ENCODE data around the gene CSKMT.

DNA sequence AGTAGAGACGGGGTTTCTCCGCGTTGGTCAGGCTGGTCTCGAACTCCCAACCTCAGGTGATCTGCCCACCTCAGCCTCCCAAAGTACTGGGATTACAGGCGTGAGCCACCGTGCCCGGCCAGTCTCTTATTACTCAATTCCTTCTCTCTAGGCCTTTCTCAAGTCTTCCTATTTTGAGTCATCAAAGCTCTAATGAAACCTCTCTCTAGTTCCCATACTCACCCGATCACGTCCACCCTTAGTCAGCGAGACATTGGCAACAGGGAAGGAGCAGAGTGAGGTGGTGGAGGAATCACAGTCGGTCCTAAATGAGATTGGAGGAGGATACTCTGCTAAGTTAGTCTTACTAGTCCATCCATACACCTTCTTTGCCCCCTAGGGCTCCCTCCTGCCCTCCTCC, 37.1 kb downstream of the CSKMT start:
- TF ChIP-seq CTCF (IDR thresholded peaks at IDR 0.05 in 2 of 3, conservative IDR thresholded peaks at IDR 0.05 in 1 of 3; ENCODE audit: borderline replicate concordance in 1 of 3, insufficient read depth in 1 of 3, low read depth in 2 of 3, low read length in 2 of 3) (no peak), EZH2 (IDR thresholded peaks at IDR 0.05) (no peak), POLR2A (IDR thresholded peaks at IDR 0.05; ENCODE audit: borderline replicate concordance, extremely low read depth, insufficient read depth, insufficient read length) (no peak), CEBPB (IDR thresholded peaks at IDR 0.05; ENCODE audit: low read depth) (no peak)
- TF ChIP-seq, protein P1, sequence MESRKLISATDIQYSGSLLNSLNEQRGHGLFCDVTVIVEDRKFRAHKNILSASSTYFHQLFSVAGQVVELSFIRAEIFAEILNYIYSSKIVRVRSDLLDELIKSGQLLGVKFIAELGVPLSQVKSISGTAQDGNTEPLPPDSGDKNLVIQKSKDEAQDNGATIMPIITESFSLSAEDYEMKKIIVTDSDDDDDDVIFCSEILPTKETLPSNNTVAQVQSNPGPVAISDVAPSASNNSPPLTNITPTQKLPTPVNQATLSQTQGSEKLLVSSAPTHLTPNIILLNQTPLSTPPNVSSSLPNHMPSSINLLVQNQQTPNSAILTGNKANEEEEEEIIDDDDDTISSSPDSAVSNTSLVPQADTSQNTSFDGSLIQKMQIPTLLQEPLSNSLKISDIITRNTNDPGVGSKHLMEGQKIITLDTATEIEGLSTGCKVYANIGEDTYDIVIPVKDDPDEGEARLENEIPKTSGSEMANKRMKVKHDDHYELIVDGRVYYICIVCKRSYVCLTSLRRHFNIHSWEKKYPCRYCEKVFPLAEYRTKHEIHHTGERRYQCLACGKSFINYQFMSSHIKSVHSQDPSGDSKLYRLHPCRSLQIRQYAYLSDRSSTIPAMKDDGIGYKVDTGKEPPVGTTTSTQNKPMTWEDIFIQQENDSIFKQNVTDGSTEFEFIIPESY (IDR thresholded peaks at IDR 0.05; ENCODE audit: extremely low read depth, insufficient replicate concordance, low read length), result no peak
- TF ChIP-seq, protein P2, sequence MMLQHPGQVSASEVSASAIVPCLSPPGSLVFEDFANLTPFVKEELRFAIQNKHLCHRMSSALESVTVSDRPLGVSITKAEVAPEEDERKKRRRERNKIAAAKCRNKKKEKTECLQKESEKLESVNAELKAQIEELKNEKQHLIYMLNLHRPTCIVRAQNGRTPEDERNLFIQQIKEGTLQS (IDR thresholded peaks at IDR 0.05), result no peak
- TF ChIP-seq, protein P3, sequence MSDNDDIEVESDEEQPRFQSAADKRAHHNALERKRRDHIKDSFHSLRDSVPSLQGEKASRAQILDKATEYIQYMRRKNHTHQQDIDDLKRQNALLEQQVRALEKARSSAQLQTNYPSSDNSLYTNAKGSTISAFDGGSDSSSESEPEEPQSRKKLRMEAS (IDR thresholded peaks at IDR 0.05), result no peak

Measured in HCT116 (cell line).